Measurements from ENCODE around the gene LMBRD2. TPM values are rescaled to one million over a fixed set of nuclear protein-coding genes. Genes with fewer than 3 reads are reported as not detected.

LMBRD2 gene
- polyA plus RNA-seq, 3 donors = 15.8 to 21.8 (median 19.6) TPM

- DNase-seq (ENCODE audit: extremely low read depth in 1 of 11, low read depth in 9 of 11, low spot score in 4 of 11) = no peak
Measured at GRCh38 chr5:36060420-36060887, 91.2 kb downstream of the LMBRD2 start.

- DNase-seq (ENCODE audit: extremely low read depth in 1 of 11, low read depth in 9 of 11, low spot score in 4 of 11) = no peak
Measured at GRCh38 chr5:36059571-36060419, 91.9 kb downstream of the LMBRD2 start.

GRCh38 chr5:36058776-36059175 lies 92.9 kb downstream of the LMBRD2 start:
- no peak for DNase-seq (ENCODE audit: extremely low read depth in 1 of 11, low read depth in 9 of 11, low spot score in 4 of 11)

GRCh38 chr5:36057386-36057785 lies 94.3 kb downstream of the LMBRD2 start:
- no peak for DNase-seq (ENCODE audit: extremely low read depth in 1 of 11, low read depth in 9 of 11, low spot score in 4 of 11)

GRCh38 chr5:36056422-36056821 lies 95.3 kb downstream of the LMBRD2 start:
- no peak for DNase-seq (ENCODE audit: extremely low read depth in 1 of 11, low read depth in 9 of 11, low spot score in 4 of 11)

- DNase-seq (ENCODE audit: extremely low read depth in 1 of 11, low read depth in 9 of 11, low spot score in 4 of 11) = no peak
Measured at GRCh38 chr5:36055984-36056383, 95.7 kb downstream of the LMBRD2 start.

GRCh38 chr5:36054647-36055046 lies 97.0 kb downstream of the LMBRD2 start:
- no peak for DNase-seq (ENCODE audit: extremely low read depth in 1 of 11, low read depth in 9 of 11, low spot score in 4 of 11)

GRCh38 chr5:36052538-36052937 lies 99.1 kb downstream of the LMBRD2 start:
- no peak for DNase-seq (ENCODE audit: extremely low read depth in 1 of 11, low read depth in 9 of 11, low spot score in 4 of 11)

GRCh38 chr5:36049949-36050348 lies 101.7 kb downstream of the LMBRD2 start:
- DNase-seq (ENCODE audit: extremely low read depth in 1 of 11, low read depth in 9 of 11, low spot score in 4 of 11) = no peak

Other genes with a start within 250 kb of the LMBRD2 start
- 1 to 10 TPM; 5.3 to 6.2 (median 6.2) TPM for gene CAPSL, start 213.3 kb downstream of the LMBRD2 start, polyA plus RNA-seq (ENCODE audit: insufficient read length in 3 of 3)
- 100 to 1,000 TPM in 2 of 3 donors, 10 to 100 TPM in 1; 94.7 to 162 (median 125) TPM for gene UGT3A1, start 160.5 kb downstream of the LMBRD2 start, polyA plus RNA-seq (ENCODE audit: insufficient read length in 3 of 3)
- 10 to 100 TPM; 11.3 to 19.4 (median 17.1) TPM for gene UGT3A2, start 85.0 kb downstream of the LMBRD2 start, polyA plus RNA-seq (ENCODE audit: insufficient read length in 3 of 3)
- gene SKP2, start 224 bp upstream of the LMBRD2 start, polyA plus RNA-seq (ENCODE audit: insufficient read length in 3 of 3) = 10 to 100 TPM; 42.8 to 57.1 (median 51.0) TPM
- 10 to 100 TPM; 51.0 to 57.2 (median 55.6) TPM for gene NADK2, start 90.0 kb upstream of the LMBRD2 start, polyA plus RNA-seq (ENCODE audit: insufficient read length in 3 of 3)
- 1 to 10 TPM; 6.1 to 8.7 (median 6.2) TPM for gene RANBP3L, start 150.0 kb upstream of the LMBRD2 start, polyA plus RNA-seq (ENCODE audit: insufficient read length in 3 of 3)

Data from renal cortex interstitium (tissue), 11 donors.